ENCODE measurements around the gene WDR81. TPM values are rescaled to one million over a fixed set of nuclear protein-coding genes. Genes with fewer than 3 reads are reported as not detected.
"Not testable (repeated sequence)": the region's sequence is repeated elsewhere in the genome, so short reads cannot be mapped to it uniquely, and the experiment has no call there.

Gene WDR81
- total and polyA plus RNA-seq, 12 donors, result 4.9 to 88.8 (median 41.1) TPM

DNA sequence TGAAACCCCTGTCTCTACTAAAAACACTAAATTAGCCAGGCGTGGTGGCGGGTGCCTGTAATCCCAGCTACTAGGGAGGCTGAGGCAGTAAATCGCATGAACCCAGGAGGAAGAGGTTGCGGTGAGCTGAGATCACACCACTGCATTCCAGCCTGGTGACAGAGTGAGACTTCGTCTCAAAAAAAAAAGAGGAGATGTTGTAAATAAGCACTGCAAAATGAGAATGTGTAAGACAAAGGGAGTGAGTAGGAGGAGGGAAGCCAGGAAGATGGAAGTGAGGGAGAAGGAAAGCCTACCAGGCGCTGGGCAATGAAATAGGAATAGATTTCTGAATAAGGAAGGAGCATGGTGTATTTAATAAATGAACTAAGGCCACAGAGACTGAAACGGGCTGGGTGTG, 31.2 kb upstream of the WDR81 start:
- Histone ChIP-seq H3K27ac (no peak overlapping the region), H3K4me1 (replicated peaks in 1 of 2) (no peaks in the 10 kb centered on the region), H3K27me3 (no peaks in the 10 kb centered on the region), H3K9me3 (replicated peaks in 1 of 3) (no peaks in the 10 kb centered on the region), H3K36me3 (replicated peaks in 1 of 2) (no peaks in the 10 kb centered on the region), H3K4me3 (no peak overlapping the region)
- no peak for TF ChIP-seq POLR2A (IDR thresholded peaks at IDR 0.05)
- TF ChIP-seq, protein P1, sequence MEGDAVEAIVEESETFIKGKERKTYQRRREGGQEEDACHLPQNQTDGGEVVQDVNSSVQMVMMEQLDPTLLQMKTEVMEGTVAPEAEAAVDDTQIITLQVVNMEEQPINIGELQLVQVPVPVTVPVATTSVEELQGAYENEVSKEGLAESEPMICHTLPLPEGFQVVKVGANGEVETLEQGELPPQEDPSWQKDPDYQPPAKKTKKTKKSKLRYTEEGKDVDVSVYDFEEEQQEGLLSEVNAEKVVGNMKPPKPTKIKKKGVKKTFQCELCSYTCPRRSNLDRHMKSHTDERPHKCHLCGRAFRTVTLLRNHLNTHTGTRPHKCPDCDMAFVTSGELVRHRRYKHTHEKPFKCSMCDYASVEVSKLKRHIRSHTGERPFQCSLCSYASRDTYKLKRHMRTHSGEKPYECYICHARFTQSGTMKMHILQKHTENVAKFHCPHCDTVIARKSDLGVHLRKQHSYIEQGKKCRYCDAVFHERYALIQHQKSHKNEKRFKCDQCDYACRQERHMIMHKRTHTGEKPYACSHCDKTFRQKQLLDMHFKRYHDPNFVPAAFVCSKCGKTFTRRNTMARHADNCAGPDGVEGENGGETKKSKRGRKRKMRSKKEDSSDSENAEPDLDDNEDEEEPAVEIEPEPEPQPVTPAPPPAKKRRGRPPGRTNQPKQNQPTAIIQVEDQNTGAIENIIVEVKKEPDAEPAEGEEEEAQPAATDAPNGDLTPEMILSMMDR (IDR thresholded peaks at IDR 0.05), result no peak
- 85 to 93% (median 90%) methylated on average over 7 of the region's 7 CpGs for WGBS, 4 donors
- intact Hi-C loops (cut with DNase I), result no loop called here
- DNase-seq, result no peak

DNA sequence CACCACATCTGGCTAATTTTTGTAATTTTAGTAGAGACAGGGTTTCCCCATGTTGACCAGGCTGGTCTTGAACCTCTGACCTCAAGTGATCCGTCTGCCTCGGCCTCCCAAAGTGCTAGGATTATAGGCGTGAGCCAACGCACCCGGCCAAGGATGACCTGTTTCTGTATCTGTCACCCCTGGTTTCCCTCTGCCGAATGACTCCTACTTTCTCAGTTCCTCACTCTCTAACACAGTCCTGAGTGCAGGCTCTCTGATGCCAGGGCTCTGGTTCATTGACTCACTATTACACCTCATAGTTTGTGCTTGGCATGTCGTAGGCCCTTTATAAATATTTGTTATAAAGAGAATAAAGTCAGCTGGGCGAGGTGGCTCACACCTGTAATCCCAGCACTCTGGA, 29.1 kb upstream of the WDR81 start:
- Histone ChIP-seq H3K27me3 (no peaks in the 10 kb centered on the region), H3K27ac (no peak overlapping the region), H3K36me3 (replicated peaks in 1 of 2) (no peaks in the 10 kb centered on the region), H3K9me3 (replicated peaks in 1 of 3) (no peaks in the 10 kb centered on the region), H3K4me3 (no peak overlapping the region), H3K4me1 (replicated peaks in 1 of 2) (no peaks in the 10 kb centered on the region)
- WGBS, 4 donors, result 67 to 85% (median 77%) methylated on average over 7 to 8 of the region's 8 CpGs
- intact Hi-C loops (cut with DNase I), result no loop called here
- TF ChIP-seq, protein P1 (IDR thresholded peaks at IDR 0.05), result no peak
- TF ChIP-seq POLR2A (IDR thresholded peaks at IDR 0.05), result no peak
- DNase-seq, result no peak

DNA sequence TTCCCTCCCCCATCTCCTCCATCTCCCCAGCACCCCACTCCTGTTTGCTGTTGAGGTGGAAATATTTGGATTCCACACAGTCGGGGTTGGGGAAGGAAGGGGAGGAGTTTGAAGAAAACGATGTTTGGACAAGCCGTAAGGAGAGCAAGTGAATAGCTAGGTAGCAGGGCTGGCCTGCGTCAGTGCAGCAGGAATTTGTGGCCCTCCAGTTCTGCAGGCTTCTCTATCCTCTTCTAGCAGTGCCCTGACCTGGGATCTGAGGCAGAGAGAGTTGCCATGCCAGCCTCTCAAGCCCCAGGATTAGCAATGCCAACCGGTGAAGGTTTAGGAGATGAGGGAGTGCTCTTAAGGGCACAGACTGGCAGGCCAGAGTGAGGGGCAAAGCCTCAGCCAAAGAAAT, 26.8 kb upstream of the WDR81 start:
- Histone ChIP-seq H3K36me3 (replicated peaks in 1 of 2) (no peaks in the 10 kb centered on the region), H3K27ac (no peak overlapping the region), H3K9me3 (replicated peaks in 1 of 3) (no peaks in the 10 kb centered on the region), H3K4me1 (replicated peaks in 1 of 2) (no peaks in the 10 kb centered on the region), H3K27me3 (no peaks in the 10 kb centered on the region), H3K4me3 (no peak overlapping the region)
- intact Hi-C loops (cut with DNase I), result no loop called here
- no peak for DNase-seq
- TF ChIP-seq POLR2A (IDR thresholded peaks at IDR 0.05), result no peak
- TF ChIP-seq, protein P1 (IDR thresholded peaks at IDR 0.05), result no peak
- WGBS, 4 donors, result 49 to 66% (median 59%) methylated on average over 4 to 5 of the region's 5 CpGs

DNA sequence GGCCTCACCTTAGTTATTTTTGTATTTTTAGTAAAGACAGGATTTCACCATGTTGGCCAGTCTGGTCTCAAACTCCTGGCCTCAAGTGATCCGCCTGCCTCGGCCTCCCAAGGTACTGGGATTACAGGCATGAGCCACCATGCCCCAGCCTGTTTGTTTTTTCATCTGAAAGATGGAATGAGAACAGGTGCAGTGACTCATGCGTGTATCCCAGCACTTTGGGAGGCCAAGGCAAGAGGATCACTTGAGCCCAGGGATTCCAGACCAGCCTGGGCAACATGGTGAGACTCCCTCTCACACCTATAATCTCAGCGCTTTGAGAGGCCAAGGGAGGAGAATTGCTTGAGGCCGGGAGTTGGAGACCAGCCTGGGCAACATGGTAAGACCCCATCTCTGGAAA, 24.6 kb upstream of the WDR81 start:
- not testable (repeated sequence) for H3K4me3 ChIP-seq; DNase-seq; H3K27ac ChIP-seq; H3K9me3 ChIP-seq (replicated peaks in 1 of 3); H3K27me3 ChIP-seq; H3K4me1 ChIP-seq (replicated peaks in 1 of 2); H3K36me3 ChIP-seq (replicated peaks in 1 of 2)
- 84 to 100% (median 91%) methylated on average over 1 to 5 of the region's 5 CpGs for WGBS, 4 donors
- intact Hi-C loops (cut with DNase I), result loop anchor here in 1 of 2 donors (10.0 kb wide), 1 partner anchor 45 kb away; no protein-coding TSS in a partner anchor

DNA sequence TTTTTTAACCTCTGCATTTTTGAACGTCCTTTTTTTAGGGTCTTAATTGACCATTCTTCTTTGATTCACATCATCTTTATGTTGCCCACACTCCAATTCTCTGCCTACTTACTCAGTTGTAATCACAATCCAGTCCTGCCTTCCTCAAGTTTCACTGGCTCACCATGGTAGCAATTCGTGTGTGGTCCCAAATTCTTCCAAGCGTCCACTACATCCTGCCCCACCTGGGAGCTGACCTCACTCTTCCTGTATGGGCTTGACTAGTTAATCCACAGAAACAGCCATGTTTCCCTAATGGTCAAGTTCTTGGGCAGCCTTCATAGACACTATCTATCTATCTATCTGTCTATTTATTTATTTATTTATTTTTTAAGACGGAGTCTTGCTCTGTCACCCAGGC, 21.4 kb upstream of the WDR81 start:
- Histone ChIP-seq H3K4me3 (no peak overlapping the region), H3K4me1 (replicated peaks in 1 of 2) (no peaks in the 10 kb centered on the region), H3K36me3 (replicated peaks in 1 of 2) (no peaks in the 10 kb centered on the region), H3K27ac (no peak overlapping the region), H3K9me3 (replicated peaks in 1 of 3) (no peaks in the 10 kb centered on the region), H3K27me3 (no peaks in the 10 kb centered on the region)
- TF ChIP-seq, protein P1 (IDR thresholded peaks at IDR 0.05), result no peak
- no peak for TF ChIP-seq POLR2A (IDR thresholded peaks at IDR 0.05)
- DNase-seq, result no peak
- intact Hi-C loops (cut with DNase I), result loop anchor here in 1 of 2 donors (10.0 kb wide), 1 partner anchor 48 kb away; no protein-coding TSS in a partner anchor
- WGBS, 4 donors, result 55 to 63% (median 62%) methylated on average over 4 of the region's 4 CpGs

Measured in adrenal gland (tissue), 12 donors.